ENCODE data around the gene ABCA2.

Gene ABCA2

GRCh38 chr9:136971746-136972145 is 56.3 kb downstream of the ABCA2 start:
- no peak for TF ChIP-seq CTCF (IDR thresholded peaks at IDR 0.05; ENCODE audit: low read depth, low read length)
- DNase-seq (ENCODE audit: extremely low read depth, low read depth): no peak

GRCh38 chr9:136970361-136970760 is 57.7 kb downstream of the ABCA2 start:
- no peak for DNase-seq (ENCODE audit: extremely low read depth, low read depth)
- no peak for TF ChIP-seq CTCF (IDR thresholded peaks at IDR 0.05; ENCODE audit: low read depth, low read length)

GRCh38 chr9:136969774-136970173 is 58.3 kb downstream of the ABCA2 start:
- DNase-seq (ENCODE audit: extremely low read depth, low read depth): no peak
- TF ChIP-seq CTCF (IDR thresholded peaks at IDR 0.05; ENCODE audit: low read depth, low read length): no peak

GRCh38 chr9:136969150-136969549 is 58.9 kb downstream of the ABCA2 start:
- no peak for DNase-seq (ENCODE audit: extremely low read depth, low read depth)
- TF ChIP-seq CTCF (IDR thresholded peaks at IDR 0.05; ENCODE audit: low read depth, low read length): no peak

- DNase-seq (ENCODE audit: extremely low read depth, low read depth): no peak
- TF ChIP-seq CTCF (IDR thresholded peaks at IDR 0.05; ENCODE audit: low read depth, low read length): no peak
These were observed 59.5 kb downstream of the ABCA2 start for GRCh38 chr9:136968333-136969127.

- no peak for TF ChIP-seq CTCF (IDR thresholded peaks at IDR 0.05; ENCODE audit: low read depth, low read length)
These were observed 62.1 kb downstream of the ABCA2 start for GRCh38 chr9:136965771-136966484.

GRCh38 chr9:136964833-136965422 is 63.1 kb downstream of the ABCA2 start:
- DNase-seq (ENCODE audit: extremely low read depth, low read depth): no peak
- no peak for TF ChIP-seq CTCF (IDR thresholded peaks at IDR 0.05; ENCODE audit: low read depth, low read length)

More at GRCh38 chr9:136965771-136966484, 62.1 kb downstream of the ABCA2 start:
- no peak for DNase-seq (ENCODE audit: extremely low read depth, low read depth)
